ENCODE data around the gene MAPKAP1.
A peak's percentile ranks its signal among the peaks of the same experiment; 100 is the strongest.

DNA sequence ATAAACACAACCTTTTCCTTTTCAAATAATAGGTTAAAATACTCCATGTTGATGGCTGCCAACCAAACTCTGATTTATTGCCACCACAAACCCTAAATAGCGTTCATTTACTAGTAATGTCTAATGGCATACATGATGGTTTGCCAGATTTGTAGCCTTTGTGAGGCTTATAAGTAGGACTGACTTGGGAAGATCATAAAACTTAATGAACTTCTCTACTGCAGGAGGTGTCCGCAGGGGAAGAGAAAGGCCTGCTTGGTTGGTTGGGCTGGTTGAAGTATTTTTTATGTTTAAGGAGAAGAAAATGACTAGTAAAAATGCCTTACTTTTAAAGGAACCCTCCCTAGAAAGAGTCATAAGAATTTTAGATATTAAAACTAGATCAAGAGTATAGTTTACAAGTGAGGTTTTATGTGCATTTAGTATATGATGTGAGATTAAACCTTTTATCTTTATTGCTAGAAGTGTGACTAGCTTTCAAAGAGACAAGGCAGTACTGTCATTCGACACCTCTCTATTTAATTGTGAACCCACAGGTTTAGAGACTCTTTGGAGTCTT, 45.1 kb upstream of the MAPKAP1 start:
- TF ChIP-seq L3MBTL2 (conservative IDR thresholded peaks at IDR 0.05) = no peak
- no peak for TF ChIP-seq ELF4 (IDR thresholded peaks at IDR 0.05)
- no peak for TF ChIP-seq SP1 (IDR thresholded peaks at IDR 0.05)
- no peak for TF ChIP-seq HDGF (IDR thresholded peaks at IDR 0.05; ENCODE audit: borderline replicate concordance)
- TF ChIP-seq TARDBP (IDR thresholded peaks at IDR 0.05) = no peak
- no peak for TF ChIP-seq BHLHE40 (IDR thresholded peaks at IDR 0.05; ENCODE audit: borderline replicate concordance)
- TF ChIP-seq ARNT (IDR thresholded peaks at IDR 0.05) = no peak
- TF ChIP-seq FOXM1 (IDR thresholded peaks at IDR 0.05; ENCODE audit: borderline replicate concordance) = no peak
- no peak for TF ChIP-seq FOXA1 (IDR thresholded peaks at IDR 0.05)
- TF ChIP-seq FOXK2 (IDR thresholded peaks at IDR 0.05) = 0 out of 2 replicates have a peak, but pooled peaks have one; percentile 56
- peak; percentile 80 for TF ChIP-seq CTBP1 (IDR thresholded peaks at IDR 0.05; ENCODE audit: borderline replicate concordance)
- TF ChIP-seq SUZ12 (IDR thresholded peaks at IDR 0.05) = no peak
- no peak; the same call in 1 of the 2 replicates for TF ChIP-seq LEF1 (IDR thresholded peaks at IDR 0.05; ENCODE audit: borderline replicate concordance)

All from HEK293T (cell line).